ENCODE results near the gene TIMP2.
A peak's percentile ranks its signal among the peaks of the same experiment; 100 is the strongest.
"Not testable (repeated sequence)": the region's sequence is repeated elsewhere in the genome, so short reads cannot be mapped to it uniquely, and the experiment has no call there.

The TIMP2 gene, protein sequence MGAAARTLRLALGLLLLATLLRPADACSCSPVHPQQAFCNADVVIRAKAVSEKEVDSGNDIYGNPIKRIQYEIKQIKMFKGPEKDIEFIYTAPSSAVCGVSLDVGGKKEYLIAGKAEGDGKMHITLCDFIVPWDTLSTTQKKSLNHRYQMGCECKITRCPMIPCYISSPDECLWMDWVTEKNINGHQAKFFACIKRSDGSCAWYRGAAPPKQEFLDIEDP

DNA sequence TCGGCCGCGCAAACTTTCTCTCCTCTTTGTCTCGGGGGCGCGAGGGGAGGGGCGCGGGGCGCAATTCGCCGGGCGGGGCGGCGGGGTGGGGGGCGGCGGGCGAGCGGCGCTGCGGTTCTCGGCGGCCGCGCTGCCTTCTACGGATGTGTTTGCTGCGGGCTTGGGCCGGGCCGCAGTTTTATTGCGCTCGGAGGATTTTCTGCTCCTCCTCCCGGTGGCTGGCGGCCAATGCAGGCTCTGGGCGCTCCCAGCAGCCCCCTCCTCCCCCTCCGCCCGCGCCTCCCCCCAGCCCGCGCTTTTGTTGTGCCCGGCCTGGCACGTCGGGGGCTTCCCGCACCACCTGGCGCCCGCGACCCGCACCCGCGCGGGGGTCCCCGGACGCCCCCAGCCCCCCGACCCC is at the start of gene TIMP2:
Gene TIMP2 (minus strand): TSS at position 154 of the 400 bp plus-strand sequence. CDS start 299 bp downstream, outside the sequence.
- DNase-seq, result peak; percentile 81

DNA sequence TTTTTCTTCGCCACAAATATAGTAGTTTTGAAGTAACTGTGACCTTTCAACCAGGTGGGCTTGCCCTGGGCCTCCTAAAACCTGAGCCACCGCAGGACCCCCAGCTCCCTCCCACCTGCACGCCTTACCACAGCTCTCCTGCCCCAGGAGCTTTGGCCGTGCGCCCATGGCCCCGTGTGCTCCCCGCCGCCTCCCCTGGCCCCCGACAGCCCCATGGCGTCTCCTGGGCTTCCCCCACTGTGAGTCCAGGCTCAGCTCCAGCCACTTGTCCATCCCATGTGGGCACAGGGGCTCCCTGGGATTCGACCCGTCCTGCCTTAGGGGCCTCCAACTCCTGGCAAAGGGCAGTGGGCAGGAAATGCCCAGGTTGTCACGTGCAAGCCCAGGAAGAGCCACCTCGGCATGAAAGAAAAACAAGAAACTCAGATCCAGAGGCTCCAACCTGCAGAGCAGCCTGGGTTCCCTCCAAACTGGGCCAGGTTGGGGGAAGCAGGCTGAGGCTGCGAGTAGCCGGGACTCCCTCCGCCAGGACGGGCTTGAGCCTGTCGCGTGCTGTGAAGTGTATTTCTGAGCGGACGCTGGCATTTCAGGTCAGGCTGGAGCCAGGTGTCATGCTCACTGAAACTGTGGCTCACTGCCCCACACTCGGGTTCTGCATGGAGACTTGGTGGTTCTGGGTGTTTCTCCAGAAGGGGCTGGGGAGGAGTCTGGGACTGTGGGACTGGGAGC is 48.8 kb upstream of the TIMP2 start:
- DNase-seq, result no peak

DNA sequence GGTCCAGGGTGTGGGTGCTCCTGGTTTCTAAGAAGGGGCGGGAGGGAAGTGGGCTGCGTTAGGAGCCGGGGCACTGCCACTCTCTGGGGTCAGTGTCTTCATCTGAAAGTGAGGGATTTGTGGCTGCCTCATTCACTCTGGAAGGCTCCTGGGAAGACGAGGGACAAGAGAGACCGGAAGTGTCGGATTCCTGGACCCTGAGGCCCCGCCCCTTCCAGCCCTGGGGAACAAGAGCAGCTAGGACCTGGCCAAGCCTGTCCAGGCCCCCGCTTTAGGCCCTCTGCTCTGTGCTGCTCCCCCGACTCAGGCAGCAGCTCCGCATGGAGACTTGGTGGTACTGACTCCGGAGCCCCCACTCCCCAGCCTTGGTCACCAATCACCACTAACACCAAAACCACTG is 48.0 kb upstream of the TIMP2 start:
- DNase-seq, result no peak

DNA sequence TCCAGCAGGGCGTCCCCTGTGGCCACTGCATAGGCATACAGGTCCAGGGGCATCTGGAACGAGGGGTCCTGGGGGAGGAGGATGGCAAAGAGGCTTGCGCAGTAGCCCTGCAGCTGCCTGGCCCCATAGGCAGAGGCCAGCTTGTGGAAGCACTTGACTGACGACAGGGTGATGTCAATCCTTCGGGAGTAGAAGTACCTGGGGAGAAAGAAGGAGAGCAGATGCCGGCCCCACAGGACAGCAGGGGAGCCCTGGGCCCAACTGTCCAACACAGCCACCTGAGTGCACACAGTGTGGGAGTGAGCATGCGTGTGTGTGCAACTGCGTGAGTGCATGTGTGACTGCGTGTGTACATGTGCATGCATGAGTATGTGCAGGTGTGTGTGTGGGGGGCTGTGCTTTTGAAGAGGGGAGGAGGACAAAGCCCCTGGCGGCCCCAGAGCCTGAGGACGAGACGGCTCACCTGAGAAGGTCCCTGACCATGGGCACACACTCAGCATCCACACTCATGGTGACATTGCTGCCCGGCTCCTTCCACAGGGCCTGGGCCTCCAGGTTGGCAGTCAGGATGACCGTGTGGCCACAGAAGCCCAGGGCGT is 47.4 kb upstream of the TIMP2 start:
- DNase-seq, result no peak

DNA sequence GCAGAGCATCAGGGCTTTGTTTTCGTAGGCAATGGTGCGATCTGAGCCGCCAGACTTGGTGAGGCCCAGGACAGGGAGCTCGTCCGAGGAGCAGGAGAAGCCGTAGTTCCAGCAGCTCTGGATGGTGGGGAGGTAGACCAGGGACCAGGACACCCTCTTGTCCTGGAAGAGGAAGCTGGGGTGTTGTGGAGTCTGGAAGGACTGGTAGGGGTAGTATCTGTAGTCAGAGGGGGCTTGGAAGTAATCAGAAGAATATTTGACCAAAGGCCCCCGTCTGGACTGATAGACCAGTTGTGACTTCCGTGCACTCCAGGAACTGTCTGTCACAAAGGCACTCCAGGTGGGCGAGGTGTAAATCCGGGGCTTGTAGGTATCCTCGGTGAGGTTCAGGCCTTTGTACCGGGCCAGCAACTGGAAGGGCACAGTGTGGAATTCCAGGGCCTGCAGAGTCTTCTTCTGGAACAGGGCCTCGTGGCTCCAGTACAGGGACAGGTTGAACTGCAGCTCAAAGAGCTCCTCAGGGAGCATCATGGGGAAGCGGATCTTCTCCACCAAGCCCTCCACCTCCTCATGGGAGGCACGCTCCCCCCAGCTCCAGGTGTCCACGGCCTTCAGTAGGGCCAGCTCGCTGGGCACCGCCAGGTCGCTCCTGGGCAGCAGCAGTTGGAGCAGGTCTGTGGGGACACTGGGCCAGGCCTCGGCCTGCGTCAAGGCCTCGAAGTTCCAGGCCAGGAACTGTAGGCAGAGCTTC is 46.7 kb upstream of the TIMP2 start:
- DNase-seq, result no peak

DNA sequence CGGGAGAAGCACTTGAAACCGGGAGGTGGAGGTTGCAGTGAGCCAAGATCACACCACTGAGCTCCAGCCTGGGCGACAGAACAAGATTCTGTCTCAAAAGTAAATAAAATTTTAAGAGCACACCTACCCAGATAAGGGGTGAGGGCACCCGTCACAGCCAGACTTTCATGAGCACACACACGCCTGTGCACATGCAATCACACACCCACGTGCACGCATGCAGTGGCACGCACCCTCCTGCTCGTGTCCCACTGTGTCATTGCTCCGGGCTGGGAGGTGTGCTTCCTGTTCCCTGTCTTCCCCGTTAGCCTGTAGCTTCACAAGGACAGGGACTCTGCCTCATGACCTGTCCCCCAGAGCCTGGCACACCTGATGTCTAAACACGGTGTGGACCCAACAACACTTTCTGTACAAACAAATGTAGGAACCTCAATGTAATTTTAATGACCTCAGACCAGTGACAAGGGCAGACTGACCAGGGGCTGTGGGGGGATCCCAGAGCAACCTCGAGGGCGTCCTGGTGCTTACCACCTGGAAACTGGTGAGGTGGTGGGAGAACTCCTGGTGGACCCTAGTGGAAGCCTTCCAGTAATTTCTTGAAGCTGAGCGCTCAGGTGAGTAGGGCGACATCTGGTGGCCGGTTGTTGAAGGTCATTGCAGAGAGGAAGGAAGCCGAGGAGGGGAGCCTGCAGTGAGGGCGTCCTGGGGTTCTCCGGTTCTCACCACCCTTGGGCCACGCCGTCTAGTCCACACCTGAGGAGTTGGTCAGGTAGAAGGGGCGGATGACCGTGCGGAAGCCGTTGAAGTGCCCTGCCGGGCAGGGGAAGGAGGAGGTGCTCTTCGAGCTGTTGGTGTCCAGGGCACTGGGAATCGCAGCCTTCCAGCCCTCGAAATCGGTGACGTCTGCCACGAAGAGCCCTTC is 45.9 kb upstream of the TIMP2 start:
- peak; percentile 64 for DNase-seq

DNA sequence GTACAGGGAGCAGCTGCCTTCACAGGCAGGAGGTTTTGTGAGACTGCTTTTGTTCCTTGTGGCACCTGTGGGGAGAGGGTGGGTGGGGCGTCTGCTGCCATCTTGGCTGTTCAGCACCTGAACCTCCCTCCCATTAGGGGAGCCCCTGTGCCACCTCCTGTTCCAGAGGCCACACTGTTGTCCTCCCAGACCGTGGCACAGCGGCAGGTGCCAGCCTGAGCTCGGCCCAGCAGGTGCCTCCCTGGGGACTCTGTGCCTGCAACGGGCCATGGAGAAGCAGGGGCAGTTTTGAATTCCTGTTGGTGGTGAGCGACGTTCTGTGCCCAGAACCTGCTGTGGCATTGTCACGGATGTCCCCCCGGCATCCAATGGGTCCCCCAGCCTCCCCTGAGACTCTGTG is 44.7 kb upstream of the TIMP2 start:
- DNase-seq, result no peak

DNA sequence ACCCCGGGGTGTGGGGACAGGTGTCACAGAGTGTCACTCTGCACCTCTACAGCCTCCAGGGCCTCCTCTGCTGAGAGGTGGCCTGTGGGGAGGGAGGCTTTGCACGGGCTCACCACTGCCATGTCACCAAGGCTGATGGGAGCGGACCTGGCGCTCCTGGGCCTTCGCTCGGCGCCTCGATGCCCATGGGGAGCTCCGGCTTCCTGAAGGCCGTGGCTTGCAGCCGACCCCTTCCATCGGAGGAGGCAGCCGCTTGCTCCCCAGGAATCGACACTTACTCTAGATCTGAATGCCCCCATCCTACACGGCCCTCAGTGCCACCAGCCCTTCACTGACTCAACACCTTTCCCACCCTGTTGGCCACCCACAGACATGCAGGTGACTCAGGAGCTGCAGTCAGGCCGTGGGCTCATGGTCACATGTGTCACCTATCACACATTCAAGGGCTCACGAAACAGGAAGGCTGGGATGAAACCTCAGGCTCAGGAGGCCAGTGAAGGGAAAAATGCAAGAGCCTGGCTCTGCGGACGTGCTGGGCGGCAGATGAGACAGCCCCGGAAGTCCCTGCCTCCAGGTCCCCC is 42.7 kb upstream of the TIMP2 start:
- no peak for DNase-seq

DNA sequence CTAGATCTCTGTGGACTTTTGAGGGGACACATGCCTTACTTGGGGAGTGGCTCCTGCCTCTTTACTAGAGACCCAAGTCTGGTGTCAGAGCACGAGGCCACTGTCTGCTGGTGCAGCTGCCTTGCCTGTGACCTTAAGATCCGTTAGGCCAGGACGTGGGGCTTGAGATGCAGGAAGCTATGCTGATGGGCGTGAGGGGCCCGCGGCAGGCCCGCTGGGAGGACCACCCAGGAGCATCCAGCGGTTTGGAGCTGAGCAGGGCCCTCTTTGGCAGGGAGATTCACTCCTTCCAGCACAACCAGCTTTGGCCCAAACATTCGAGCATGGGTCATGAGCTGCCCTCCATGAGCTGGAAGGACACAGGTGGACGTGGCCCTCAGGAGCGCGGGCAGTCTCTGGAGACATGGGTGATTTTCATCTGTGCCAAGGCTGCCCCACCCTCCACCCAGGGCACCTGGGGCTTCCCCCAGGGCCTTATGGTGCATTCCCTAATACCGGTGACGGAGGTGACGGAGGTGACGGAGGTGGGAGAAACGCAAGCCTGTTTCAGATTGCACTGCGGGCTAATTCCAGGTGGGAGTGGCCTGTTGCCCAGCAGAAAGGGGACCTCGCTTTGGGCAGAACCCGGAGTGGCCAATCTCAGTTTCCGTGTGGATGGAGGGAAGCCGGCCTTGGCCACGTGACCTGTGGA is 41.9 kb upstream of the TIMP2 start:
- no peak for DNase-seq

DNA sequence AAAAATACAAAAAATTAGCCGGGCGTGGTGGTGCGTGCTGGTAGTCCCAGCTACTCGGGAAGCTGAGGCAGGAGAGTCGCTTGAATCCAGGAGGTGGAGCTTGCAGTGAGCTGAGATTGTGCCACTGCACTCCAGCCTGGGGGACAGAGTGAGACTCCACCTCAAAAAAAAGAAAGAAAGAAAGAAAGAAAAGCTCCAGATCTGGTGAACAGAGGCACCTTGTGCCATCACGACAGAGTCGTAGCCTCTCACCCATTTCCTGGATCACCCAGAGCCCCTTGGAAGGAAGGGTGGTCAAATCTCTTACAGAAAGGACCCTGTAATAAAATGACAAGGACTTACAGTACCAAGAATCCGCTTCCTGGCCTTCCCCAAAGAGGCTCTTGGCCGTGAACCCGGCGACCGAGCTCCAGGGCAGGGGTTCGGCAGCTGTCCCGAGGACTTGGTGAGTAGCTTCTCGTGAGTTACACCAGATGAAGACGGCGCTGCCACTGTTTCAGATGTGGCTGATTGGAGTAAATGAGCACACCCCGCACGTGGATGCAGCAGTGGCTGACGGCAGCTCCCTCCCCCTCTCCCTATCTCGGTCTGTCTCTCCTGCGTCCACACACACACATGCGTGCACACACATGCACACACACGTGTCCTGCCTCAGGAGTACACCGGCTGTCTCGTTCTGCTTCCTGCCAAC is 41.1 kb upstream of the TIMP2 start:
- DNase-seq, result no peak

DNA sequence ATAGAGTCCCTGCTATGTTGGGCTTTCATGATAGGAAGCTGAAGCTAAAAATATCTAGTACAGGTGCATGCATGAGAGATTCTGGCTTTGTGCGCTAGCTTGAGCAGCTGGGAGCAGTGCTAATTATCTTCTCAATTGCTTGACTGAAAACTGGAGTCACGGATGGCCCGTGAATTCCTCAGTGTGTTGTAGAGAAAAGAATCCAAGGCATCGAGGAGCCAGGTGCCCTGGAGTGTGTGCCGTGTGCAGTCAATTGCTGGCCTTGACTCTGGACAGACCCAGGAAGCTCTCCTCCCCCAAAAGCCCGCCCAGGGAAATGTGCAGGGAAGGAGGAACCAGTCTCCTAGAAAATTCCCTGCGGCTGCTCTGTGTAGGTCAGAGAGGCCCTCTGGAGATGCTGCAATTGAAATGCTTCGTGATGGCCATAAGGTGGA is 40.3 kb upstream of the TIMP2 start:
- DNase-seq, result no peak

DNA sequence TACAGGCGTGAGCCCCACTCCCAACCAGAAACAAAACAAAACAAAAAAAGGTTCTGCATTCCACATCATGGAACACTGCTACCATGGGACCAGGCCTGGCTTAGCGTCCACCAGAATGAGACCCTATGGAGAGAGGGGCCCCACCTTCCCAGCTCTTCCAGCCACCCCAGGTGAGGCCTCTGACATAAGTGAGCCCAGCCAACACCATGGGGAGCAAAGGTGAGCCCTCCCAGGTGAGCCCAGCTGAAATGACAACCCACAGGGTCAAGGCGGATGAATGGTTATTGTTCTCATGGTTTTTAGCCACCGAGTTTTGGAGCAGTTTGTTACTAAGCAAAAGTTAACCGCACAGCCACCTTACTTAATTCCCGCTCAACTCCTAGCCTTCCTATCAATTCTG is 38.2 kb upstream of the TIMP2 start:
- DNase-seq, result no peak

DNA sequence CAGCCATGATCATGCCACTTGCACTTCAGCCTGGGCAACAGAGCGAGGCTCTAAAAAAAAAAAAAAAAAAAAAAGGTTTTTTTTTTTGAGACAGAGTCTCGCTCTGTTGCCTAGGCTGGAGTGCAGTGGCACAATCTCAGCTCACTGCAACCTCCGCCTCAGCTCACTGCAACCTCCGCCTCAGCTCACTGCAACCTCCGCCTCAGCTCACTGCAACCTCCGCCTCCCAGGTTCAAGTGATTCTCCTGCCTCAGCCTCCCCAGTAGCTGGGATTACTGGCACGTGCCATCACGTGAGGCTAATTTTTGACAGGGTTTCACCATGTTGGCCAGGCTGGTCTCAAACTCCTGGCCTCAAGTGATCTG is 37.8 kb upstream of the TIMP2 start:
- not testable (repeated sequence) for DNase-seq

DNA sequence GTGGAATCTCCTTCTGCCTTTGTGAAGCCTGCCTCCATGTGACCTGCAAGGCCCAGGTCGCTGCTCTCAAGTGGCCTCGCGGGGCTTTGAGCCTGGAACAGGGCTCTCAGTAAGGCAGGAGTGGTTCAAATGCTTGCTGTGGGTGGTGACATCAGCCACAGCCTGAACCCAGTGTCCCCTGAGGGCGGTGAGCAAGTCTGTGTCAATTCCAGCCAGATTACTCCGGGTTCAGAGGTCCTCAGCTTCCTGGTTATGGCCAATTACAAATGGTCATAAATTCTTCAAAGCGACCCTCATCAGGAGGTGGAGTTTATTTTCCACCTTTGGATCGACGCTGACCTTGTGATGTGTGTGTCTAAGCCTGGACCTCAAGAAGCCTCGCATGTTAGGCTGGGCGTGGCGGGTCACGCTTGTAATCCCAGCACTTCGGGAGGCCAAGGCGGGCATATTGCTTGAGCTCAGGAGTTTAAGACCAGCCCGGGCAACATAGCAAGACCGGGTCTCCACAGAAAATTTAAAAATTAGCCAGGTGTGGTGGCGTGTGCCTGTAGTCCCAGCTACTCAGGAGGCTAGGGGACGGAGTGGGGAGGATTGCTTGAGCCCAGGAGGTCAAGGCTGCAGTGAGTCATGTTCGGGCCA is 37.3 kb upstream of the TIMP2 start:
- no peak for DNase-seq

DNA sequence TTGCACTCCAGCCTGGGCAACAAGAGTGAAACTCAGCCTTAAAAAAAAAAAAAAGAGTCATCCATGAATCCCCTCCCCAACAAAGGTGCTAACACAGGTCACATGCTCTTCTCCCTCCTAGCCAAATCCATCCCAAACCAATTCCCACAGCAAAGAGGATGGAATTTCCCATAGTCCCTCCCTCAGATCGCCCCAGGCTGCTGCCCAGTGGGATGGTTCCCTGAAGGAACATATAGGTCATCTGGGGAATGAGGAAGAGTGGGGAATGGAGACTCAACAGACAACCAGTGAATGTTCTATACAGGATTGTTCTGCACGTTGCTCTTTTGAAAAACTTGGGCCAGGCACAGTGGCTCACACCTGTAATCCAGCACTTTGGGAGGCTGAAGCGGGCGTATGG is 36.4 kb upstream of the TIMP2 start:
- DNase-seq, result no peak

DNA sequence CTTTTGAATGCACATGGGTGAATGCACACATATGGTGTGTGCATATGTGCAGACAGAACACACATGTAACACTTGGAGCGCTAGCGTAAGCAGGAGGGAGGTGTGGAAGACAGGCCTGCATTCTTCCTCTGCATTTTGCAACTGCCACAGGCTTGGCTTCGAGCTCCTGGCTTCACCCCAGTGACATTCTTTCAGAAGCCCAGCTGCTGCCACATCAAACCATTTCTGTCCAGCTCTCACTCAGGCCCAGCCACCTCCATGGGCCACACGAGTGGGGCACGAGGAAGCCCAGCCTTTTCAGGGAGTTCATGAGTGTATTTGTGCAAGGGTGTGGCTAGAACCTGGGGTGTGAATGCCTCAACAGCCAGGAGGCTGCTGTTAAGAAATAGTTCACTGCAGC is 35.7 kb upstream of the TIMP2 start:
- no peak for DNase-seq

DNA sequence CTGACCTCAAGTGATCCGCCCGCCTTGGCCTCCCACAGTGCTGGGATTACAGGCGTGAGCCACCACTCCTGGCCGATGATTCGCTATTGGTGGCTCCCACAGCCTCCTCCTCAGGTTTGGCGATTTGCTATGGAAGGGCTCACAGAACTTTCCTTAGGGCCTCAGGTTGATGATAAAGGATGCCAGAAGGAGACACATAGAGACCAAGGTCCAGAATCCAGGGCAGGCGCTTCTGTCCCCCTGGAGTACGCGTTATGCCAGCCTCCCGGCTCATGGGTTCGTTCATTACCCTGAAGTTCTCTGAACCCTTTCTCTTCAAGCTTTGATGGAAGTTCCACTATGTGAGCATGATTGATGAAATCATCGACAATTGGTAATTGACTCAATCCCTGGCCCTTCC is 34.6 kb upstream of the TIMP2 start:
- DNase-seq, result no peak

DNA sequence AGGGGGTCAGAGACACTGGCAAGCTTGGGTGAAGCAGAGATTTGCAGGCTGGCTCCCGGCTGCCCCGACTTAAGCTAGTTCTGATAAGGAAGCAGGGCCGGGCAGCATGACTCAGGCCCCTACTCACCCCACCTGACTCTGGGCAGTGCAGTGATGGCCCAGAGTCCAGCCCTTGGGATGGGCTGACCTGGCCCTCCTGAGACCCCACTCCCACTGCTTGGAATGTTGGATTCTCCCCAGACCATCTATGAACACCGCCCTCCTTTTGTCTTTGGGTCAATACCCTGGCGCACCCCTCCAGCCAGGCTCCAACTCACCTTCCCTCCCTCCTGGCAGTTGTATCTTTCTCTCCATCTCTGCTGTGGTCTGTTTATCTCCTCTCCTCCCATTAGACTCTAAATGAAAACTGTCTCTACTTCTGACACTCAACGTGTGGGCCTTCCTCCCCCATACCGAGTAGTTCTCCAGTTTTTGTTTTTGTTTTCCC is 33.5 kb upstream of the TIMP2 start:
- DNase-seq, result no peak

DNA sequence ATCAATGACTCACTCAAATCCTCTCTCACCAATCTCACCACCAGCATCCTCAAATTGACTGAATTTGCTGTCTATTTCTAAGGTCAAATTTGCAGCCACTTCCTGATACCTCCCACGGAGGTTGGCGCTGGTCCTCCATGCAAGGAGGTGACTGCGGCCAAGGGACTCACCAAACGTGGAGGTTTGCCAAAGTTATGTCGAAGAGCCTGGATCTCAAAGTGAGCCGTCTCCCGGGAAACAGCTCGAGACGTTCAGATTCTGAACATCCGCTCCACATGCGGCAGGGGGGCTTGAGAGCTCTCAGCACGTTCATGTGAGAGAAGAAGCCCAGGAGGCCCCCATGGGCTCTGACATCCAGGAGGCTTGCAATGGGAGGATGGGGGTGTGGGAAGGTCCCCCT is 31.9 kb upstream of the TIMP2 start:
- no peak for DNase-seq

DNA sequence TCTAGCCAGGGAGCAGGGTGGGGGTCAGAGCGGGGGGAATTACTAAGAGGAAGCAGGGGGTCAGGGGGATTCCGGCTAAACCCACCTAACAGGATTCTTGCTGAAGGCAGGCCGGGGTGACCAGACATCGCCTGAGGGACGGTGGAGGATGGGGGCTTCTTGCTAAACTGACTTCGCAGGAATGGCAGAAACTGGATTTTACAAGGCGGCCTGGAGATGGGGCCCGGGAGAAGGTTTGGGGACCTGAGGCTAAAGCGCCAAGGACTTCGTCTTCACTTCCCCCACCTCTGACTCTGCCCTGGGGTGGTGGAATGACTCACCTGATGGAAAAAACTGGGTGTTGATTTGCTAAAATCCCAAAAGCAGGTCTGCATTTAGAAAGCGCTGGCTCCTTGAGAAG is 31.1 kb upstream of the TIMP2 start:
- DNase-seq, result no peak

All from 8988T (cell line).